PC-3 (cell line): ENCODE measurements around the gene GLOD5.

Experiments used
- CTCF ChIP-seq: fragments of 300-600 bp; sonication (generic); conservative IDR thresholded peaks from 2 replicates; pipeline ENCODE4 v1.5.1; 2017; ENCODE audit warnings: antibody characterized with exemption, low read depth, mild to moderate bottlenecking, low read length
- EZH2 ChIP-seq: fragments of 300-600 bp; sonication (generic); IDR thresholded peaks from one replicate; pipeline ENCODE4 v1.6.1; 2017; ENCODE audit warnings: antibody characterized with exemption, mild to moderate bottlenecking, low read length; ENCODE audit not compliant: unreplicated experiment

- TF ChIP-seq CTCF (no peak), EZH2 (no peak)
Observed at GRCh38 chrX:48754238-48754637, 7.3 kb upstream of the GLOD5 start.
